KOPT-K1 (cell line): ENCODE measurements around the gene ZNF839.
A peak's percentile ranks its signal among the peaks of the same experiment; 100 is the strongest.
"Not testable (repeated sequence)": the region's sequence is repeated elsewhere in the genome, so short reads cannot be mapped to it uniquely, and the experiment has no call there.

ENCODE experiments used
- H3K27ac ChIP-seq: fragments of 200-600 bp; sonication (generic); 2 replicates; pipeline ENCODE4 v1.5.1; 2016; ENCODE audit warnings: antibody characterized with exemption, mild to moderate bottlenecking, low read depth, low read length; ENCODE audit not compliant: poor library complexity, severe bottlenecking
- H3K36me3 ChIP-seq: fragments of 200-600 bp; sonication (generic); 2 replicates; pipeline ENCODE4 v1.5.1; 2017; ENCODE audit warnings: antibody characterized with exemption, mild to moderate bottlenecking, low read length, moderate library complexity; ENCODE audit not compliant: insufficient read depth
- H3K9me3 ChIP-seq: fragments of 200-600 bp; sonication (generic); 2 replicates; pipeline ENCODE4 v1.5.1; 2017; ENCODE audit warnings: antibody characterized with exemption, low read length, mild to moderate bottlenecking; ENCODE audit not compliant: insufficient read depth, poor library complexity, severe bottlenecking

The ZNF839 gene

DNA sequence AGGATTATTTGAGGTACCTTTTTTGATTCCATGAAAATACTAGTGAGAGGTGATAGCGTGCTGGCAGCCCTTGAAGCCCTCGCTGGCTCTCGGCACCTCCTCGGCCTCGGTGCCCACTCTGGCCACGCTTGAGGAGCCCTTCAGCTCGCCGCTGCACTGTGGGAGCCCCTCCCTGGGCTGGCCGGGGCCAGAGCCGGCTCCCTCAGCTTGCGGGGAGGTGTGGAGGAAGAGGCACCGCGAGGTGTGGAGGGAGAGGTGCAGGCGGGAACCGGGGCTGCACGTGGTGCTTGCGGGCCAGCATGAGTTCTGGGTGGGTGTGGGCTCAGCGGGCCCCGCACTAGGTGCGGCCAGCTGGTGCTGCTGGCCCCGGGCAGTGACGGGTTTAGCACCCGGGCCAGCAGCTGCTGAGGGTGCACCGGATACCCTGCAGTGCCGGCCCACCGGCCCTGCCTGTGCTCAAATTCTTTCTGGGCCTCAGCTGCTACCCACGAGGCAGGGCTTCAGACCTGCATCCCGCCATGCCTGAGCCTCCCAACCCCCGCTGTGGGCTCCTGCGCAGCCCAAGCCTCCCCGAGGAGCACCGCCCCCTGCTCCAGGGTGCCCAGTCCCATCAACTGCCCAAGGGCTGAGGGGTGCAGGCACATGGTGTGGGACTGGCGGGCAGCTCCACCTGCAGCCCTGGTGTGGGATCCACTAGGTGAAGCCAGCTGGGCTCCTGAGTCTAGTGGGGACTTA is 21.9 kb upstream of the ZNF839 start:
- Histone ChIP-seq H3K9me3 (no peaks in the 10 kb centered on the region), H3K36me3 (no peaks in the 10 kb centered on the region), H3K27ac (no peak overlapping the region)

DNA sequence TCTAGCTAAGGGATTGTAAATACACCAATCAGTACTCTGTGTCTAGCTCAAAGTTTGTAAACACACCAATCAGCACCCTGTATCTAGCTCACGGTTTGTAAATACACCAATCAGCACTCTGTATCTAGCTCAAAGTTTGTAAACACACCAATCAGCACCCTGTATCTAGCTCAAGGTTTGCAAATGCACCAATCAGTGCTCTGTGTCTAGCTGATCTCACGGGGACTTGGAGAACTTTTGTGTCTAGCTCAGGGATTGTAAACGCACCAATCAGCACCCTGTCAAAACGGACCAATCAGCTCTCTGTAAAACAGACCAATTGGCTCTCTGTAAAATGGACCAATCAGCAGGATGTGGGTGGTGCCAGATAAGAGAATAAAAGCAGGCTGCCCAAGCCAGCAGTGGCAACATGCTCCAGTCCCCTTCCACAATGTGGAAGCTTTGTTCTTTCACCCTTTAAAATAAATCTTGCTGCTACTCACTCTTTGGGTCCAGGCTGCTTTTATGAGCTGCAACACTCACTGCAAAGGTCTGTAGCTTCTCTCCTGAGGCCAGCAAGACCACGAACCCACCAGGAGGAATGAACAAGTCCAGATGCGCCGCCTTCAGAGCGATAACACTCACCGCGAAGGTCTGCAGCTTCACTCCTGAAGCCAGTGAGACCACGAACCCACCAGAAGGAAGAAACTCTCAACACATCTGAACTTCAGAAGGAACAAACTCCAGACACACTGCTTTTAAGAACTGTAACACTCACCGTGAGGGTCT is 21.1 kb upstream of the ZNF839 start:
- H3K36me3 ChIP-seq, H3K27ac ChIP-seq, H3K9me3 ChIP-seq: not testable (repeated sequence)

DNA sequence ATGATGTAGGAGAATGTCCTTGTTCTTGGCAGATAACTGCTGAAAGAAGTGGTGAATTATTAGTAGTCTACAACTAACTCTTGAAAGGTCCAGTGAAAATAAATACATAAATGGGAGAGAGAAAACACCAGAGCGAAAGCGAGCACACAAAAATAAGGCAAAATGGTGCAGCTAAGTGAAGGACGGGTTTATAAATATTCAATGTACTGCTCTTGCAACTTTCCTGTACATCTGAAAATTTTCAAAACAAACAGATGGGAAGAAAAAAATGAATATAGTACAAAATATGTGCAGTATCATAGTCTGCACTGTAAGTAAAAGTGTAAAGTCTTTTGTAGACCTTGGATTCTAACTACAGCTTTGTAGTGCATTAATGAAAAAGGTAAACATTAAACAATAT is 15.9 kb upstream of the ZNF839 start:
- Histone ChIP-seq H3K9me3 (no peaks in the 10 kb centered on the region), H3K27ac (no peak overlapping the region), H3K36me3 (no peaks in the 10 kb centered on the region)

DNA sequence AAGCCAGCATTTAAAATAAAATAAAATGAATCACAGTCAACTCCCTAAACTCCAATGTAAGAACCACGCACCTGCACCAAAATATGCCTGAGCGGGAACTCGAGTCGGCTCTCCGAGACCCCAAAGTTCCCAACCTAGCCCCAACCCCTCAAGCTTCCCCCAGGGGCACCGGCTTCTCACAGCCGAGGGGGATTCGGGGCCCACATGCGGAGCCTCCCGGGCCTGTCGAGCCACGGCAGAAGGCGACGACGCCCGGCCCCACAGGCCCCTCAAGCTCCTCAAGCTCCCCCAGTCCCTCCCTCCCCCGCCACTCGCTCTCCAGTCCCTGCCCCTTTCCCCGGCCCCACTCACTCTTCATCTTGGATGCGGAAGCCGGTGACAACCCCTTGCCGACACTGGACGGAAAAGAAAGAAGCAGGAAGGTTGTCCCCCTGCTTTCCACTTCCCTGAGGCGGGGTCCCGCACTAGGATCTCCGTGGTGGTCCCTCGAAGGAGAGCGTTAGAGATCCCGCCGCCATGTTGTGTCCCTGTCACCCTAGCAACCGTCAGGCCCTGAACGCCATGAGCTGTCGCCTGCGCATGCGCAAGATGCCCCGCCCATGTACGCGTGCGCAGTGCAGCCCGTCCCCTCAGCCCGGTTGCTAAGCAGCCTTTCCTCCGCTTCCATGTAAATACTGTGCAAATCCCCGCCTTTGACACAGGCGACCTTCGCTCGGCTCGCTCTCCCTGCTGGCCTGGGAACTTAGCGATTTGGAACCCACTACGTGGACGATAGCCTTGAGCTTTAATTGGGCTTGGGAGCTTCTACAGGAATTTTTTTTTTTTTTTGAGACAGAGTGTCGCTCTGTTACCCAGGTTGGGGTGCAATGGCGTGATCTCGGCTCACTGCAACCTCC is 14.7 kb upstream of the ZNF839 start, which contains the start of gene MOK:
TSS of gene MOK (minus strand) at position 554 of the 896 bp plus-strand sequence. CDS start at position 358, 196 bp downstream.
- Histone ChIP-seq H3K36me3 (no peaks in the 10 kb centered on the region), H3K9me3 (no peaks in the 10 kb centered on the region), H3K27ac (no peak within 1 kb of the TSS)

DNA sequence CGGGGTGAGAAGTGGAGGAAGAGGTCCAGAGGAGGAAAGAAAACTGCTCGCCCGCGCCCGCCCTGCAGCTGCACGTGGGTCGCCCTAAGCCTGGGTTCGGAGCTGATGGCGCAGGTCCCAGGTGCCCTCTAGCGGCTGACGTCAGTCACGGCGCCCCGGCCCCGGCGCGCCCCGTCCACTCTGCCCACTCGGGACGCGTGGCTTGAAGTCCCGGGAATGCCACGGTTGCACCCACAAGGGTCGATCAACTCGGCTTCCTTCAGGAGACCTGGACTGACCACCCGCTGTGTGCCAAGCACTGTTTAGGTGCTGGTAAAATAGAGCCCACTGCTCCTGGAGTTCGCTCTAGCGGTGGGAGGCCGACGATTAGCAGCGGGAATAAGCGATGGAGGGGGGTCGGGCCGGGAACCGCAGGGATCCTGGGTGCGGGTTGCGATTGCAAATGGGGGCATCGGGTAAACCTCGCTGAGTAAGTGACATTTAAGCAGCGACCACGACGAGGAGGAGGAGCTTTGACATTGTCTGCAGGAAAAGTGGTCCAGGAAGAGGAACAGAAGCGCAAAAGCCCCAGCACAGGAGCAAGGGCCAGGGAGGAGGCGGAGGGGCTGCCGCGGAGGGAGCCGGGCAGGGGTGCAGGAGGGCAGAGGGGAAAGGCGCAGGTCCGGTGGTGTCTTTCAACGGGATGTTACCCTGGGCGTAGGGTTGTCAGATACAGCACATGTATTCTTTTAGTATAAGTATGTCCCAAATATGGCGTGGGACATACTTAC is 5.1 kb upstream of the ZNF839 start:
- Histone ChIP-seq H3K9me3 (no peaks in the 10 kb centered on the region), H3K36me3 (no peaks in the 10 kb centered on the region), H3K27ac (no peak overlapping the region)

DNA sequence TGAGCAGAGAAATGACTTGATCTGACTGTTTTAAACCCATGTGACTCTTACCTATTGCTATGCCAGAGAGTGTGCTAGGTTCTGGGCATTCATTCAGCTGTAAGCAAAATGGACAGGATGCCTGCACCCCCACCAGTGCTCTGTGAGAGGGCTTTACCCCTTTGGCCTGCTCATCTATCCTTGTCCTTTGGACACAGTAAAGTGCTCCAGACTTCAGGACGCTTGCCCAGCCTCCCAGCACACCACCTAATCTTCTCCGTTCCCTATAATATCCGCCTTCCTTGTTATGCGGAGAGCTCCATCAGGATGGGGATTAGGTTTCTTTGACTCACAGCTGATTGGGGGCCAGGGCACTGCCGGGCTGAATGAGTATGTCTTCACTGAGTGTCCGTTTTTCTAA is 4.4 kb upstream of the ZNF839 start:
- no peaks in the 10 kb centered on the region for H3K9me3 ChIP-seq

DNA sequence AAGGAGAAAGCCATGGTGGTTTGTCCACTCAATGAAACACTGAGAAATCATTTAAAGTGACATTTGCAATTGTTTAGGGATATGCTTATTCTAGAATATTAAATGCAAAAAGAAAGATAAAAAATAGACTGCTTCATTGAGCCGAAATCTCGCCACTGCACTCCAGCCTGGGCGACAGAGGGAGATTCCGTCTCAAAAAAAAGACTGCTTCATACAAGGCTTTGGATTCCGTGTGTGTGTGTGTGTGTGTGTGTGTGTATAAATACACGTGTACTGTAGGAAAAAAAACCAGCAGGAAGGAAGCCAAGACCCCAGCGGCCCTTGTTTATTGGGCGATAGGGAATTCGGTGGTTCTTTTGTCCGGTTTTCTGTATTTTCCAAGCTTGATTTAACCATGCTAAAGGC is 3.2 kb upstream of the ZNF839 start:
- Histone ChIP-seq H3K27ac (peak overlapping the region; percentile 34), H3K36me3 (no peaks in the 10 kb centered on the region), H3K9me3 (no peaks in the 10 kb centered on the region)

More for the DNA sequence above, 4.4 kb upstream of the ZNF839 start:
- no peaks in the 10 kb centered on the region for H3K36me3 ChIP-seq
- H3K27ac ChIP-seq = no peak overlapping the region

DNA sequence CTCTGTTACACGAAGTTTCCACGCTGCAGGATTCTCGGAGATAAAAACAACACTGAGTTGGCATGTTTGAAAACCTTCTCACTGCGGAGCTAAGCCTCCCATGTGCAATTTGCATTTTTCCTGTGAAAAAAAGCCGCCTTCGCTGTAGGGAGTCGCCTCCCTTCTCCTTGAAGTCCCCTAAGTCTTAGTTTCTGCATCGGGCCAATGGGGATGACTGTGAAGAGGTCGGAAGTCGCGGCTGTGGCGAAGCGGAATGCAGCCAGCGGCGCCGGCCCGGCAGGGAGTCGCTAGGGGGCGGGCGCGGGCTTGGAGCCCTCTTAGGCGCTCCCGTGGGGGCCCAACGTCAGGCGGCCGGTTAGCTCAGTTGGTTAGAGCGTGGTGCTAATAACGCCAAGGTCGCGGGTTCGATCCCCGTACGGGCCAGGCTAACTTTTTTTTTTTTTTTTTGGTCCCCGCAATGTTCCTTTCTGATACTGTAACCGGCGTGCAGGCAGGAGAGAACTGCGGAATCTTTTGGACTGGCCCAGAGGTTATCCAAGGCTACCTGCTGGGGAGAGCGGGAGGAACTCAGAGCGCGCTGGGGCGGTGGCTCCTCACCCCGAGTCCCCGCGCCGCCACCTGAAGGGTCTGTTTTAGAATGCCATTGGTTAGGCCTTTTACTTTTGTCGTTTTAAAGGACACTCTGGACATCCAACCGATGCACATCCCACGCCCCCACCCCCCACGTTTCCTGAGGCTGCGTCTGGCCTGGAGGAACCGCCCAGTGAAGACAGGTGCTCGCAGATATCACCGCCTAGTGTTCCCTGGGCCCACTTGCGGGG is 2.6 kb upstream of the ZNF839 start:
- Histone ChIP-seq H3K36me3 (0 out of 2 replicates have a peak, but pooled peaks cover 2% of the 10 kb centered on the region), H3K9me3 (no peaks in the 10 kb centered on the region), H3K27ac (peak overlapping the region; percentile 47)

DNA sequence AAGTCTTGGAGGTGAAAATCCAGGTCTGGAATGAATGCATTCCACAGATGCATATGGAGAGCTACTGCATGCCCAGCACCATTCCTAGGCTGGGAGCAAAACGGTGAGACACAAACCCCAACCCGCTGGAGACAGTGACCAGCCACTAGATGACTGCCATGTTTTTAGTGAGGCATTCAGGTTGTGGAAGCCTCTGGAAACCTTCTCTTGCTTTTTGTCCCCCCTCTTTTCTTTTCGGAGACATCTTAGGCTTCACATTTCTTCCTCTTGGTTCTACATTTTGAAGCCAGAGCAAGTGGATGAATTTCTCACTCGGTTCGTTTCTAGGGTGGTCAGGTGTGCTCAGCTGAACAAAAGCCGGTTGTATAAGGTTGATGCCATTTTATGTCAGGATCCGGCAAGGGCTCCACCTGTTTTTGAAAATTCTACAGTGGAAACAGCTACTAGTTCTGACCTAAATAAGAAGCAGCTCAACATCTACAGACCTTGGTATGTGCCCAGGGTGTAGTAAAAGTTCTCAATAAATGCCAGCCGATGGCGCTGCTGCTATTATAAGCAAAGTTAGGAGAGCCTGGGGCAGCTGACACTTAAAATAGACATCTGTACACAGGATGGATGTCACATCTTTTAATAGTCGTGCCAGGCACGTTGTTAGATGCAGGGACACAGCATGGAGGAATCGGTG is 1.8 kb upstream of the ZNF839 start:
- Histone ChIP-seq H3K27ac (peak overlapping the region; percentile 47), H3K9me3 (no peaks in the 10 kb centered on the region), H3K36me3 (0 out of 2 replicates have a peak, but pooled peaks cover 8% of the 10 kb centered on the region)

DNA sequence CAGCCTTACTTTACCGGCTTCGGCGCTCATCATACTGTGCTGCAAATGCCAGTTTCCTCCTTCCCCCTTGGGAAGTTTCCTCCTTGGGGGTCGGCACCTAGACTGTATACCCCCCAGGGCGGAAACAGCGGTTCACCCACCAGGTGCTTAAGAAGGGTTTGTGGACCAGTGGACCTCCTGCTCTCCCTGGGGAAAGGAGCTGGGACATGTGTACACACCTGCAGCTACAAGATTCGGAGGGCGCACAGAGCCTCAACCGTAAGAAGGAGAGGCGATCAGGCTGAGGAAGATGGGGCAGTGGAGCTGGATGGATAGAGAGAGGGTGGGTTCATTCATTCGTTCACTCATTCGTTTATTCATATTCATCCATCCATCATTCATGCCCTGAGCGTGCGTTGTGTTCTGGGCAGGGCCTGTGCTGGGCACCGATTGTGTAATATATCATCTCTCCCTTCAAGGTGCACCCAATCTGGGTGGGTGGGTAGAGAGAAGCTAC is 717 bp upstream of the ZNF839 start:
- Histone ChIP-seq H3K36me3 (0 out of 2 replicates have a peak, but pooled peaks cover 8% of the 10 kb centered on the region), H3K9me3 (no peaks in the 10 kb centered on the region), H3K27ac (peak overlapping the region; percentile 71)

DNA sequence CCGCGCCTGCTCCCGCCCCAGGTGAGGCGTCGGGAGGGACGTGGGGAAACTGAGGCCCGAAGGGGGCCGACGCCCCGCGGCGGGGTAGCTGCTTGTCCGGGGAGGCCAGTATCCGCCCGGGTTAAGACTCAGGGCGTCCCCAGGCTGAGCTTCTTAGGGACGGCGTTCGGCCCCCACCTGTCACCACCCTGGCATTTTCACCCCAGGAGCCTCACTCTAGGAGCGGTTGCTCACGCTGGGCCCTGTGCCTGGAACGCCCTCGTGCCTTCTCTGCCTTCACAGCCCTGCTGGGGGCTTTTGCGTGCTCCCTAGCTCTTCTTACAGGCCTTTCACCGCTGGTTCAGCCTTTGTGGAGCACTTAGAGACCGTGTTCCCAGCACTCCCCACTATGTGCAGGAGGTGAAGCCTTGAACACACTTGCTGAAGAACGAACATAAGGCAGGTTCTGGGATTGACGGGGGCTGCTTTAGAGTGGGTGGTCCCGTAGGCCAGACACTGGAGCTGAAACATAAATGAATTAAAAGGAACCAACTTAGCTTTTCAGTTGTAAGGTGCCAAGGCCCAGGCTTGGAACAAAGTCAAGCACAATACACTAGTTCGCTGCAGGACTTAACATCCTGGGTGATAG is 601 bp downstream of the ZNF839 start:
- Histone ChIP-seq H3K9me3 (no peaks in the 10 kb centered on the region), H3K27ac (peak overlapping the region; percentile 71), H3K36me3 (0 out of 2 replicates have a peak, but pooled peaks cover 8% of the 10 kb centered on the region)

DNA sequence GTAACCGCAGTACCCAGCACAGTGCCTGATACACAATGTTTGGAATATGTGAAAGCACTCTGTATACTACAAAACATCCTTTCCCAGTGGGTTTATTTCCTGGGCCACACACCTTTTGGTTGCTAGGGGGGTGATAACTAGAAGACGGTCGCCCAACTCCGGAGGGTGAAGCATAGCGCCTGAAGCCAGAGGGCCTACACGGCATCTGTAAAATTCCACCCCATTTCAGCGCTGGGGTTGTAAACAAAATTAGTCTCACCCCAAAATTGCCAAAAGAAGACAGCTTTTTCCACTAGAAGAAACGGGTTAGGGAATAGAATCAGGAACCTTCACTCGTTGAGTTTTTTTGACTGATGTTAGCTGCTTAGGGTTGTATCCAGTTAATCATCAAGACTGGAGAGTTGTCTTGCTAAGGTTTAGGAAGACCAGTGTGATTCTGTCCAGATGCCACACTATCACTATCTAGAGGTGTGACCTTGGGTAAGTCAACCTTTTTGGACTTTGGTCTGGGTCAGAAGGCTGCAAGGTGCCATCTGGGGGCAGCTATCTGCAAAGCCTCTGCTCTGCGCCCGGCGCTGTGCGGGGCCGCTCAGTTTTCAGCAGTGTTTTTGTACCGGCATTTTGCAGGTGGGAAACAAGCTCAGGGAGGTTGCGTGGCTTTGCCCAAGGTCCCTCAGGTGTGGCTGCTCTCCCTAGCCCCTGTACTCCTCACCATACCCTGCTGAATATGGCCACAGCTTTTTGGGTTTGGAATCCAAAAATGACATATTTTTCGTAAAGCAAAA is 1.3 kb downstream of the ZNF839 start:
- Histone ChIP-seq H3K36me3 (0 out of 2 replicates have a peak, but pooled peaks cover 9% of the 10 kb centered on the region), H3K9me3 (no peaks in the 10 kb centered on the region), H3K27ac (peak overlapping the region; percentile 71)
